Lung (tissue), 16 donors: Measurements from ENCODE around the gene SKP2. TPM values are rescaled to one million over a fixed set of nuclear protein-coding genes. Genes with fewer than 3 reads are reported as not detected.

Experiments used
- ATAC-seq: fragments of 200-7000 bp; cut with Tn5 transposase; one replicate; pipeline ENCODE4 v1.9.1; 2020; ENCODE audit warnings: moderate number of reproducible peaks; ENCODE audit not compliant: insufficient read depth, low FRiP score
- DNase-seq, 3 donors: peaks; one replicate each; pipeline ENCODE4 v3.0.0-alpha.2; 2013 to 2017
- H3K27ac ChIP-seq, 2 donors: one replicate each; pipeline ENCODE4 v1.5.1; 2013; ENCODE audit warnings: mild to moderate bottlenecking in 2 of 2, moderate library complexity in 2 of 2, control low read depth in 1 of 2, inconsistent platforms in 1 of 2, low read depth in 1 of 2, low read length in 1 of 2
- H3K27me3 ChIP-seq, 3 donors: one replicate each; pipeline ENCODE4 v1.5.1; 2013; ENCODE audit warnings: low read length in 2 of 3; ENCODE audit not compliant: control insufficient read depth in 3 of 3, insufficient read depth in 3 of 3
- H3K36me3 ChIP-seq, 4 donors: one replicate each; pipeline ENCODE4 v1.5.1; 2013; ENCODE audit warnings: low read length in 4 of 4, mild to moderate bottlenecking in 1 of 4, moderate library complexity in 1 of 4; ENCODE audit not compliant: control insufficient read depth in 4 of 4, insufficient read depth in 4 of 4
- H3K4me1 ChIP-seq, 5 donors: one replicate each; pipeline ENCODE4 v1.5.1; 2013; ENCODE audit warnings: low read length in 5 of 5, mild to moderate bottlenecking in 2 of 5, moderate library complexity in 1 of 5; ENCODE audit not compliant: control insufficient read depth in 5 of 5, insufficient read depth in 5 of 5
- H3K4me3 ChIP-seq: one replicate; pipeline ENCODE4 v1.5.1; 2013; ENCODE audit warnings: mild to moderate bottlenecking, control low read depth, moderate library complexity
- H3K9ac ChIP-seq, 2 donors: one replicate each; pipeline ENCODE4 v1.5.1; 2013; ENCODE audit warnings: low read length in 2 of 2, control low read depth in 1 of 2; ENCODE audit not compliant: insufficient read depth in 1 of 2
- H3K9me3 ChIP-seq, 4 donors: one replicate each; pipeline ENCODE4 v1.5.1; 2013; ENCODE audit warnings: low read length in 3 of 4, mild to moderate bottlenecking in 1 of 4, moderate library complexity in 1 of 4; ENCODE audit not compliant: control insufficient read depth in 4 of 4, insufficient read depth in 3 of 4
- WGBS, 2 donors: extraction: QIAGEN DNeasy Blood & Tissue Kit; methylation state at CpG; one replicate each; pipeline ENCODE4 v1.1.7; 2013; 5-methylcytosine and 5-hydroxymethylcytosine counted together
- long read RNA-seq, 5 donors: transcript quantifications; one replicate each; lab custom pipeline, GENCODE V29; 2026
- polyA plus RNA-seq, 2 donors: library from polyadenylated mRNA; stranded (reverse); fragments of 200-250 nt; gene quantifications; one replicate each; pipeline ENCODE4 v1.2.1, GENCODE V29; 2013
- total RNA-seq, 2 donors: library from RNA; depleted of rRNA in 1 of 2; stranded (reverse); fragments of >200 nt in 1 of 2; gene quantifications; one replicate each; pipeline ENCODE4 v1.2.1, GENCODE V29; 2014 to 2021
- TF ChIP-seq, protein P1 (sequence below): IDR thresholded peaks from 2 replicates; pipeline ENCODE4 v1.5.1; 2012; ENCODE audit warnings: mild to moderate bottlenecking; ENCODE audit errors: control extremely low read depth, extremely low read depth
- donor health status: control.
- donor health status: control.
- donor health status: Bipolar disorder and iron deficiency.
- donor health status: healthy.
- donor health status: DM: yes; HTN: yes; CAD: no.

The SKP2 gene
- total RNA-seq (10 to 100 TPM; 15.1 to 30.6 TPM), polyA plus RNA-seq (1 to 10 TPM; 4.8 TPM)
- long read RNA-seq, donor 1, transcript SKP2-202 (10 exons, 3,759 nt), result major isoform, 6 of 8 reads
- long read RNA-seq, donor 1, partial matches to known transcripts, result 0 of 8 reads
- long read RNA-seq, donor 1, other reads (novel, unspliced or antisense), result 0 of 8 reads
- long read RNA-seq, donor 2, transcript SKP2-202 (10 exons, 3,759 nt), result major isoform, 10 of 10 reads
- long read RNA-seq, donor 2, partial matches to known transcripts, result 0 of 10 reads
- long read RNA-seq, donor 2, other reads (novel, unspliced or antisense), result 0 of 10 reads
- long read RNA-seq, donor 3, transcript SKP2-202 (10 exons, 3,759 nt), result major isoform, 6 of 6 reads
- long read RNA-seq, donor 3, partial matches to known transcripts, result 0 of 6 reads
- long read RNA-seq, donor 3, other reads (novel, unspliced or antisense), result 0 of 6 reads
- long read RNA-seq, donor 4, partial matches to known transcripts, result 6 of 11 reads
- long read RNA-seq, donor 4, other reads (novel, unspliced or antisense), result 0 of 11 reads
- long read RNA-seq, donor 5, transcript SKP2-202 (10 exons, 3,759 nt), result major isoform, 12 of 67 reads
- long read RNA-seq, donor 5, partial matches to known transcripts, result 54 of 67 reads
- long read RNA-seq, donor 5, other reads (novel, unspliced or antisense), result 0 of 67 reads

DNA sequence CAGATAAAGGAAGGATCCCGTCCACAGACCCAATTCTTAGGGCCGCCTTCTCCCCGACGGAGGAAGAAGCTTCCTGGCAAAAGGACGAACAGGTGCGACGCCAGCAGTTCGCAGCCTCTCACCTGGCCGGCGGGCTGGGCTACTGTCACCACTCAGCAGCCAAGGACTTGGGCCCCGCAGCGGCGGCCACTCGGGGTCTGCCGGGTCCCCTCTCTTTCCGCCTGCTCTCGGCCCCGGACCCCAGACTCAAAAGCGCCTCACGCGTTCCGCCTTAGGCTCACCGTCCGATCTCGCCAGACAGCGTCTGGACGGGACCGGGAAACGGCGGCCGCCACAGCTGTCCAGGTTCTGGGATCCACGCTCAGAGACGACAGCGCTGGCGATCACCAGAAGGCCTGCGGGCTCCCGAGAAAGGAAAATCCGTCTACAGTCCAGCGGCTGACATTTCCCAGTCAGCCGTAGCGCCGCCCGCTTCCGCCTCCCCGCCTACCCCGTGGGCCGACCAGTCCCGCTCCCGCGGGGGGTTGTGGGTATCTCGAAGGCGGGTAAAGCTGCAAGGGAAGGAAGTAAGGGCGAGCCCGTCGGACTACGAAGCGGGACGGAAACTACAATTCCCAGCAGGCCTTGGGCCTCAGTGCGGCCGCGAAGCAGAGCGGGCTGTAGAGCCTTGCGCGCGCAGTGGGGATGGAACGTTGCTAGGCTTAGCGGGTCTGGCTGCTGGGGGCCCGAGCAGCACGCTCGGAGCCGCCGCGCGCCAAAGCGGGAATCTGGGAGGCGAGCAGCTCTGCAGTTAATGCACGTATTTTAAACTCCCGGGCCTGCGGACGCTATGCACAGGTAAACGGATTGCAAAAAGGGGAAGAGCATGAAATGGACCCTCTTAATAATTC, at the start of gene SKP2, which contains the start of gene LMBRD2:
TSS of gene SKP2 (plus strand) at position 678 of the 890 bp plus-strand sequence. CDS start at position 830, 152 bp downstream.
TSS of gene LMBRD2 (minus strand) at position 454 of the 890 bp plus-strand sequence. CDS start 8,538 bp downstream, outside the sequence.
- TF ChIP-seq, protein P1, sequence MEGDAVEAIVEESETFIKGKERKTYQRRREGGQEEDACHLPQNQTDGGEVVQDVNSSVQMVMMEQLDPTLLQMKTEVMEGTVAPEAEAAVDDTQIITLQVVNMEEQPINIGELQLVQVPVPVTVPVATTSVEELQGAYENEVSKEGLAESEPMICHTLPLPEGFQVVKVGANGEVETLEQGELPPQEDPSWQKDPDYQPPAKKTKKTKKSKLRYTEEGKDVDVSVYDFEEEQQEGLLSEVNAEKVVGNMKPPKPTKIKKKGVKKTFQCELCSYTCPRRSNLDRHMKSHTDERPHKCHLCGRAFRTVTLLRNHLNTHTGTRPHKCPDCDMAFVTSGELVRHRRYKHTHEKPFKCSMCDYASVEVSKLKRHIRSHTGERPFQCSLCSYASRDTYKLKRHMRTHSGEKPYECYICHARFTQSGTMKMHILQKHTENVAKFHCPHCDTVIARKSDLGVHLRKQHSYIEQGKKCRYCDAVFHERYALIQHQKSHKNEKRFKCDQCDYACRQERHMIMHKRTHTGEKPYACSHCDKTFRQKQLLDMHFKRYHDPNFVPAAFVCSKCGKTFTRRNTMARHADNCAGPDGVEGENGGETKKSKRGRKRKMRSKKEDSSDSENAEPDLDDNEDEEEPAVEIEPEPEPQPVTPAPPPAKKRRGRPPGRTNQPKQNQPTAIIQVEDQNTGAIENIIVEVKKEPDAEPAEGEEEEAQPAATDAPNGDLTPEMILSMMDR, result no peak
- Histone ChIP-seq H3K36me3 (peaks cover 0 to 22% (median 10%) of the 10 kb centered on the region in 4 donors), H3K9ac (peak within 1 kb of the TSS; percentile 64 to 95), H3K4me3 (peak within 1 kb of the TSS; percentile 93), H3K4me1 (peaks cover 0 to 25% (median 16%) of the 10 kb centered on the region in 5 donors), H3K27me3 (no peaks in the 10 kb centered on the region), H3K9me3 (no peaks in the 10 kb centered on the region), H3K27ac (peak within 1 kb of the TSS; percentile 90 to 95)
- ATAC-seq (peak; percentile 100), DNase-seq (peak; percentile 98 to 100 (median 99))
- WGBS, 2 donors, result 0 to 1% methylated on average over 81 of the region's 81 CpGs

DNA sequence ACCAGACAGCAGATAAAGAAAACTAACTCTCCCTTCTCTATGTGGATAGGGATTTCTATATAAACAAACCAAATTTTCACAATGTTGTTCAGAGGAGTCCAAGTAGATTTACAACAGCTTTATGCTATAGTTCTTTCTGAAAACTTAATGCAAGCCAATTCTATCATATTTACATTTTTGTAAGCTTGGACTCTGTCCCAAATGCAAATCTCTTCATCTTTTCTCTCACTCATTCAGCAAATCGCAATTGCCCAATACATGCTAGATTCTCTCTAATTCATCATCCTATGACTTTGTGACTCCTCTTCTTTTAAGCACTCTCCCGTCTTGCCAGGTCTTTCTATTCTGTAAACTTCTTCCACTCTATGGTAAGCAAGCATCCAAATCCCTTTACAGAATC, 46.1 kb upstream of the SKP2 start:
- DNase-seq (peak in 2 of 3 donors; percentile 87 to 95), ATAC-seq (no peak)
- WGBS, 2 donors, result 86 to 94% methylated on average over 2 of the region's 2 CpGs
- peaks cover 6 to 14% (median 9%) of the 10 kb centered on the region in 4 donors for H3K36me3 ChIP-seq
- no peaks in the 10 kb centered on the region for H3K27me3 ChIP-seq
- peaks cover 0 to 21% (median 0%) of the 10 kb centered on the region in 5 donors for H3K4me1 ChIP-seq
- no peak overlapping the region for H3K4me3 ChIP-seq
- H3K27ac ChIP-seq, result no peak overlapping the region
- H3K9ac ChIP-seq, result no peak overlapping the region
- H3K9me3 ChIP-seq, result no peaks in the 10 kb centered on the region
- TF ChIP-seq, protein P1, result no peak

DNA sequence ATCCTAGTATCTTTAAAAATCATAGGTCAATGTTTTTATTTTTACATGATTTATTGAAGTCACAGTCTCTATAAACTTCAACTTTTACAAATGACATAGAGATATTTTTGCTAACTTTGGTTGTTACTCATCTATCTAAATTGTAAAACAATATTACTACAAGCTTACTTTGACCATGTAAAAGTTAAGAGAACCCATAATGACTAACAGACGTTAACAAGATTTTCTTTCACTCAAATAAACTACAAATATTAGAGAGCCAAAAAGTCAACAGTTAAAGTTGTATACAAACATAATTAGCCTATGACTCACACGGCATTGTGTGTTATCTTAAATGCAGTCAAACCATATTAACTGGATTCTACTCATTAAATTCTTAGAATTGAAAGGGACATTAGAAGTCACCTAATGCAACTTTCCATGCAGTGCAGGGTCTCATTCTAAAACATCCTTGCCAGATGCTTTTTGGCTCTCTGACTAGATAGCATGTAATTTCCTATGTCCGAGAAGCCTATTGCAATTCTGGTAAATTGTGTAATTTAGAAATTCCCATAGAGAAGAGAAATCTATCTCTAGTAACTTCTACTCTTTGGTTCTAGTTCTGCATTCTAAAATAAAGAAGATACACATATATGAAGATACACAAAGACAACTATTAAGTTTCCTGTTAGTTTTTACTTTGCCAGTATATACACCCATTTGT, 43.0 kb upstream of the SKP2 start:
- TF ChIP-seq, protein P1, result no peak
- Histone ChIP-seq H3K27me3 (no peaks in the 10 kb centered on the region), H3K36me3 (peaks cover 9 to 14% (median 11%) of the 10 kb centered on the region in 4 donors), H3K4me3 (no peak overlapping the region), H3K9ac (no peak overlapping the region), H3K4me1 (peaks cover 0 to 21% (median 0%) of the 10 kb centered on the region in 5 donors), H3K9me3 (no peaks in the 10 kb centered on the region), H3K27ac (no peak overlapping the region)
- peak in 2 of 3 donors; percentile 27 to 57 for DNase-seq
- 63 to 77% methylated on average over 3 of the region's 3 CpGs for WGBS, 2 donors
- ATAC-seq, result no peak
